Head of caudate nucleus (tissue), 42 donors: ENCODE measurements around the gene CPVL.

Source experiments
- DNase-seq, 42 donors: peaks; one replicate each; pipeline versions ENCODE4 v3.0.0 to v3.0.0-alpha.2; 2020 to 2021; ENCODE audit warnings: mixed read lengths in 7 of 42
- intact Hi-C: fragments of 100-400 bp; cut with DNase I; formaldehyde crosslinking; loops from one replicate; pipeline ENCODE4 v1.15.0; 2022

Gene CPVL

DNA sequence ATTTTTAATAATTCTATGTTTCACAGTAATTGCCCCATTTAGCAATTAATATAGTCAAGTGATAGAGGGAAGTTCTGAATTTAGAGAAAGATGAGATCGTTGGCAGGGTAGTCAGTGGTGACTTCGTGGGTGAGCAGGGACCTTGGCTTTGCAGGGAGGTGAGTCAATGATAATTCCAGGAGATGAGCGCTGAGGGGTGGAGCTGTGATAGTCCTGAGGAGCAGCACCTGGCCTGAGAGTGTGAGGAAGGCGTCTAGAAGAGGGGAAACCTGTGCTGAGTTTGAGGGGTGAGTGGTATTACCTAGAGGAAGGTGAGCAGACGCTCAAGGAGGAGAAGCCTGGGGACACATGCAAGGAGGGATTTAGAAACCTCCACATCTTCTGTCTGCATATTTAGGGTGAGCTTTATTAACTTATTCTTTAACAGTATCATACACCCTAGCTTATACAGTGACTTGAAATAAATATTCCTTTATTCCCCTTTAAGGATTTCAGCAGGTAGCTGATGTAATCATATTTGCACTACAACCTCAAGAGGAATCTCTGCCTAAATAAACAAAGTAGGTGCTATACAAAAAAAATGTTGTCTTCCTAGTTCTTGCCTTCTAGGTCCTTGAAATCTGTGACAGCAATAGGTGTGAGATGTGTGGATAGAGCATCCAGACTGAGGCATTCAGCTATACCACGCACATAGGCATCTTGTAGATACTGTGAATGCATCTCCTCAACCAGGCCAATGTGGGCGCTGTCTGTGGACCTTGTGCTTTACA, 186.1 kb downstream of the CPVL start:
- intact Hi-C loops: no loop called here
- DNase-seq: no peak

DNA sequence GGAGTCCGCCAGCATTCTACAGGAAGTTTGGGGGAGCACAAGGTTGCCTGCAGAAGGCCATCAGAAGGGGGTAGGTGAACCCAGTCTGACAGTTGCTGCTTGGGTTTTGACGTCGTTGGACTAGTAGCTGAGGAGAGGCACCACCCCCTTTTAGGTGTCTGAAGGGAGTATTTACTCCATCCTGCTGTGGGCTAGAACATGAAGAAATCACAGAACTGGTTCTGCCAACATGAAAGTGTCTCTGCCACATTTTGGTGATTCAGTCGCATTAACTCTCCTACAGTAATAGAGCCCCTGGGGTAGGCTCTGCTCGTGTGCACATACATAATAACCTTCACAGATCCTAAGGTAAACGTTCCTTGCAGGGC, 187.4 kb downstream of the CPVL start:
- DNase-seq: no peak
- intact Hi-C loops: no loop called here

DNA sequence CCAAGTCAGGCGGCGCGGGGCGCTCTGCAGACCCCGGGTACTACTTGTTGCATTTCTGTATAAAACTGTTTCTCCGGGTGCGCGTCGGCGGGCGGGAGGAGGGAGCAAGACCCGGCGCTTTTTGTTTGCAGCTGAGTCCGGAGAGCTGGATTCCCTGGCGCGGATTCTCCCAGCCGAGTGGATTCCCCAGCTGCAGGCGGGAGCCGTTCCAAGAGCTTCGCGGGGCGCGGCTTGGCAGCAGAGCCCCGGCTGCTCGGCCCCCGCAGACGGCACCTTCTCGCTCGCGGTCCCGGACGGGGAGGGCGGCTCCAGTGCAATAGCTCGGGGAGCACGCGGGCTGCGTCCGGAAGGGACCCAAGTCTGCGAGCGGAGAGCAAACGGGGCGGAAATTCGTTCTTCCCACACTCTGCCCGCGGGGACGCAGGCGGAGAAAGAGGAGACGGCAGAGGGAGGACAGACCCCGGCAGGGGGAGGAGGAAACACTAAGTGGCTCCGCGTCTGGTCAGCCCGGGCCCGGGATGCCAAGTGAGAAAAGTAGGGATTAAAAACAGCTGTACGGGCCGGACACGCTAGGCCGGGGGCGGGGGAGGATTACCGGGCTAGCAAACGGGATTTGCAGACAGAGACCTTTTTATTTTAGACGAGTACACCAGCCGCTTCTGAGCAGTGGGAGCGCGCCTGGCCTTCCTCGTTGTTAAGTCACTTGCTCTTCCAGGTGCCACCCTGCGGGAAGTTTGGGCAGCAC, 187.9 kb downstream of the CPVL start, which contains the start of gene TRIL:
Gene TRIL, minus strand, starts transcription at position 96 of the 745 bp plus-strand sequence. CDS start 284 bp downstream, outside the sequence.
- DNase-seq: peak; percentile 53 to 89 (median 80)
- intact Hi-C loops: no loop called here

DNA sequence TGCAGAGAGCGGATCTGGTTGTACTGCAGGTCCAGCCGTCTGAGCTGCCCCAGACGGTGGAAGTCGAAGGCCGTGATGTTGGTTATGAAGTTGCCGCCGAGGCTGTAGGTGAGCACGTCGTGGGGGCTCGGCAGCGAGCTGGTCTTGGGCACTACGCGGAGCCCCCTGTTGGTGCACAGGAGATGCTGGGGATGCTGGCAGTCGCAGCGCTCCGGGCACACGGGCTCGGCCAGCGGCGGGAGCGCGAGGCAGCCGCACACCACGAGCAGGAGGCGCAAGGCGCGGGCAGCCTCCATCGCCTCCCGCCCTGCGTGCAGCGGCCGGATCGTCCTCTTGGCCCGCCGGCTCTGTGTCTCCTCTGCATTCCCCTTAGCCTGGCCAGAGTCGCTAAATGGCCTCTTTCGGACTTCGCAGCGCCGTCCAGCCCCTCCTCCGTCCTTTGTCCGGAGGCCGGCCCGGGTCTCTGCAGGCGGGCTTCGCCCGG, 188.5 kb downstream of the CPVL start:
- intact Hi-C loops: no loop called here
- DNase-seq: peak in 16 of 42 donors; percentile 12 to 65 (median 28)

DNA sequence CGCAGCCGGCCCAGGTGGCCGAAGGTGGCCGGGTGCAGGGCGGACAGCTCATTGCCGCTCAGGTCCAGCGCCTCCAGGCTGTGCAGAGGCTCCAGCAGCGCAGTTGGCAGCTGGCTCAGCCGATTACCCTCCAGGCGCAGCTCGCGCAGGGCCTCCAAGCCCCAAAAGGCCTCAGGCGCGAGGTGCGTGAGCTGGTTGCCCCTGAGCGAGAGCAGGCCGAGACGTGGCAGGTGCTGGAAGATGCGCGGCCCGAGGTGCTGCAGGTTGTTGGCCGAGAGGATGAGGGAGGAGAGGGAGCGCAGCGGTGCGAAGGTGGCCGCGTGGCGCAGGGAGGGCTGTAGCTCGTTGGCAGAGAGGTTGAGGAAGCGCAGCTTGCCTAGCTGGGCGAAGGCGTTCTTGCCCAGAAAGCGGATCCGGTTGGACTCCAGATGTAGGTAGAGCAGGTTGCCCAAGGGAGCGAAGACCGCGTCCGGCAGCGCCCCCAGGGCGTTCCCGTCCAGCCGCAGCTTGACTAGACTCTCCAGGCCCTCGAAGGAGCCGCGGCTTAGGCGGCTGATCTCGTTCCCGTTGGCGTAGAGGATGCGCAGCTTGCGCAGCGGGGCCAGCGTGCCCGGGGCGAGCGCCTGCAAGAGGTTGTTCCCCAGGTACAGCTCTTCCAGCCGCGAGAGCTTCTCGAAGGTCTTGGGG, 189.1 kb downstream of the CPVL start:
- DNase-seq: peak in 27 of 42 donors; percentile 12 to 57 (median 31)
- intact Hi-C loops: no loop called here

DNA sequence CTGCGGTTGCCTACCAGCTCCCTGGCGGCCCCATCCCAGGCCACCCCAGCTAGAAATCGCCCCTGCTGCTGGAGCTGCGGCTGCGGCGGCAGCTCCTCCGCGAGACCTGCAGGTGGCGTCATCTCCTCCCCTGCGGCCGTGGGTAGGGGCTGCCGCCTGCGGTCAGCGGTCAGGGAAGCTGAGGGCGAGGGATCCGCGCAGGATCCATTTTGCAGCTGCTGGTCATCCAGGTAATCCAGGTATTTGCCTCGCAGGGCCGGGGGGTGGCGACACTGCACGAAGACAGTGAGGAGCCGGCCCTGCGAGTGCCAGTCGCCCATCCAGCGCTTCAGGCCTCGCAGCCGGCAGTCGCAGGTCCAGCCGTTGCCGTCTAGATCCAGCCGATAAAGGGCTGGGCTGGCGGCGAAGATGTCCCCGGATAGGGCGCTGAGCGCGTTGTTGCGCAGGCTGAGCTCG, 189.7 kb downstream of the CPVL start:
- DNase-seq: peak in 41 of 42 donors; percentile 23 to 78 (median 60)
- intact Hi-C loops: no loop called here

DNA sequence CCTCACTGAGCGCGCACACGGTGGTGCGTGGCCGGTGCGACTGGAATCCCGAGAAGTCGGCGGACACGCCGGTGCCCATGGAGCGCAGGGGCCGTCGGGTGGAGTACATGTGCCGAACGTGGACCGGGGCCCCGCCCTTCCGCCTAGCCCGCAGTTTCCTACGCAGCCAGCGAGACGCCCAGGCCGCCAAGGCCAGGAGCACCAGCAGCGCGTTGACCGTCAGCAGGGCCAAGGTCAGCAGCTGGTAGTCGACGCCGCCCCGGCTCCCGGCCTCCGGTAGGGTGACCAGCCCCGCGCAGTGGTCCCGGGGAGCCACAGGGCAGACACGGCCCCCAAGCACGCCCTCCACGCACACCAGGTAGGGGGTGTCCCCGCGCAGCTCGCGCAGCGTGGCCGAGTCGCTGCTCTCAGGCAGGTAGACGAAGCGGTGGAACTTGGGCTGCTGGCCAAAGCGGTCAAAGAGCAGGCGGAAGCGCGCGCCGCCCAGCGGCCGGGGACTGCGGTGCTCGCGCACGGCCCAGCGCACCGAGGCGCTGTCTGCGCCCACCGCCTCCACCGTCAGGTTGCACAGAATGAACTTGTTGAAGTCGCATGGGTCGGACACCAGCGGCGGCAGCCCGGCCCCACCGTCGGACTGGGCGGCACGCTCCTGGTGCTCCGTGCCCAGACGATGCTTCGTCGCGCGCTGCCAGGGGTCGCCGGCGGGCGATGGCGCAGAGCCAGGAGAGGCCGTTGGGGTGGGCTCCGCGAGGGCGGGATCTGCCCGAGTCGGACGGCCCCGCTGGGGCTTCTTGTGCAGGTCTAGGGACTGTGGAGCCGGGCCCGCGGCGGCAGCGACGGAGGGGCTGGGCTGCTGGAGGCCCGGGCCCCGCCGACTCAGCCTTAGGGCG, 190.4 kb downstream of the CPVL start:
- intact Hi-C loops: no loop called here
- DNase-seq: peak in 41 of 42 donors; percentile 21 to 79 (median 63)

DNA sequence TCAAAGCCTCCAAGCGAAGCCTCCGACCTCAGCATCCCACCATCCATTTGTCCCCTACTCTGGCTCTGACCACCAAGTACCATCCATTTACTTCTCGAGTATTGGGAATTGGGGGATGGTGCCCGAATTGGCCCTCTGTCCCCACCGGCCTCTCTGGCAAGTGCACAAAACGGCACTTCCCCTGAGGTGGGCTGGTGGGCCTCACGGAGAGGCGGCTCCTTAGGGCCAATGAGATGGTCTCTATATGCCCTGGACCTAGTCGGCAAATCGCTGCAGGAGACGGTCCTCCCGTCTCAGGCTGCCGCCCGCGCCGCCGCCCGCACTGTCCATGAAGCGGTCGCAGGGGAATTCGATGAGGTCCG, 191.0 kb downstream of the CPVL start:
- intact Hi-C loops: no loop called here
- peak in 2 of 42 donors; percentile 4 to 10 for DNase-seq

DNA sequence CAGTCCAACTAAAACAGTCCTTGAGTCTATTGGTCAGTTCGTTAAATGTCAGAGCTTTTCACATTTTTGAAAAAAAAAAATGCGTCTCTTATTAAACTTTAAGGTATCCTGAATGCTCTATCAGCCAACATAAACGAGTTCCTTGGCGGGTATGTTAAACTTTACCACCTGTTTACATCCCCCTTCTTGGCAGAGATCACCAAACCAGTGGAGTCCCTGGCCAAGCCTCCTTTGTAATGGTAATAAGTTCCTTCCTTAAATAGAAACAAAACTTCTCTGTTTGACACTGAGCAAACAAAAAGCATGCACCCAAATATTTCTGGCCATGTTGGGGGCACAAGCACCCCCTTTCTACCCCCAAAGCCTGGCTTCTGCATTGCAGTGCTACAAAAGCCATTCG, 191.4 kb downstream of the CPVL start:
- DNase-seq: peak in 1 of 42 donors; percentile 22
- intact Hi-C loops: no loop called here

DNA sequence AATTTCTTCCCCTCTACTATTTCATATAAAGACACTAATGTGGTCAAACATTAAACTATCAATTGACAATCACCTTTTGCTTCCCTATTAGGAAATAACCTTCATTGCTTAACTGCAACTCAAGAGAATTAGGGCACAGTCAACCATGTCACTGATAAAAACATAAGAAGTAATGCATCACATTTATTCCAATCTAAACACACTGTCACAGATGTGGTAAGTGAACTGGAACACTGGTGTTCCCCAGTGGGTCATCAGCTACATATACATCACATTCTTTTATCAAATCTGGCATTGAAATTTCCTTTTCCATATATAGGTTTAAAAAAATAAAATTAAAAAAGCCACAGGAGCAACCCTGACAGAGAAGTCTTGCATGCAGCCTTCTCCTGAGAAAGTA, 191.9 kb downstream of the CPVL start:
- intact Hi-C loops: no loop called here
- no peak for DNase-seq

DNA sequence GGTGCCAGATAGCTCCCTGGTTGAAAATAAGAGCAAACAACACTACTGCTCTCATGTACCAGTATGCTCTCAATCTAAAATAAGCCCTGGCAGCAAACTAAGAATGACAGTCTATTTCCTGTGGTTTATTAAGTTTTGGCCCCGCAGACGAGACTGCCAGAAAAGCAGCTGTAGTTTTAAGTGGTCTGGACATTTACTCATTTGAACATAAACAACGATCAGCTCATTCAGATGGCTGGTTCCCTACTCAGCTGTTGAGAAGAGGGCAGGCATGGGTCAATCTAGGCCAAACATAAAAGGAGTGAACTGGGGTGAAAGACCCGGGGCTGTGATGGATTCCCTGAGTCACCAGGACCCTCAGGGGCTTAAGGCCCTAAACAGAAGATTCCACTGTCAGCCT, 192.7 kb downstream of the CPVL start:
- no peak for DNase-seq
- intact Hi-C loops: no loop called here
